Activated CD8-positive, alpha-beta memory T cell treated with anti-CD3 and anti-CD28 coated beads for 1 hour (primary cell): ENCODE data around the gene PIK3CB.
"Not testable (repeated sequence)": the region's sequence is repeated elsewhere in the genome, so short reads cannot be mapped to it uniquely, and the experiment has no call there.

Source experiments
- DNase-seq, 2 donors: peaks; one replicate each; pipeline ENCODE4 v3.0.0-alpha.2; 2020; ENCODE audit warnings: low read depth in 1 of 2; ENCODE audit errors: extremely low read depth in 1 of 2

PIK3CB gene

GRCh38 chr3:138629526-138629925 lies 205.2 kb downstream of the PIK3CB start:
- no peak for DNase-seq

- no peak for DNase-seq
Observed at GRCh38 chr3:138625707-138626365, 208.9 kb downstream of the PIK3CB start.

DNA sequence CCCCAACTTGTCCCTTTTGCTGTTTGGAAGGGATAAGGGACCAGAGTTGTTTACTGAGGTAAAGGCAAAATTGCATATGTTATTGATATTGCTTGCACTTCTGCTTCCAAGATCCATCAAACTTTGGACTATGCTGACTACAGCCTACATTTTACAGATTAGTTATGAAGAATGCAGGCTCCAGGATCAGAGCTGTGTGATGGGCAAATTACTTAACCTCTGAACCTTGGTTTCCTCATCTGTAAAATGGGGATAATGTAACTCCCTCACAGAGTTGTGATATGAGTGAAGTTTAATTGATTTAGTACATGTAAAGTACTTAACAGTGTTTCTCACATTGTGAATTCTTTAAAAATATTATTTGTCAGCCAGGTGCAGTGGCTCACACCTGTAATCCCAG lies 210.2 kb downstream of the PIK3CB start:
- no peak for DNase-seq

- no peak for DNase-seq
Observed at GRCh38 chr3:138620431-138620830, 214.3 kb downstream of the PIK3CB start.

DNA sequence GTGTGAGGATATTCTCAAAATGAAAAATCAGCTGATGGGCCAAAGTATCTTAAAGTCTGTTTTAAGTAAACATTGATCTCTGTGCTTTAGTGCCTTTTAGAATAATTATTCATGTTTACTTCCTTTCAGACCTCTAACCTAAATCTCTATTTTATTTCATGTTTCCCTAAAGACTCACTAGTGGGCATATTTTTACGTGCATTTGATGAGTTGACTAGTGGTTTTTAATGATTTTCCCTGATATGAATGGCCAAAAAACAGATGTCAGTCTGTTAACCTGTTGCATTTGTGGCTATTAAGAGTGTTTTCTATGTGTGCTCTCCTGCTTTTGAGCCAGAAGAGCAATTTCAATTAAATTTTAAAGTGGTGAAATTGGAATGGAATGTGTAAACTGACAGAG lies 219.3 kb downstream of the PIK3CB start:
- DNase-seq = no peak

- no peak for DNase-seq
Observed at GRCh38 chr3:138609898-138610266, 224.8 kb downstream of the PIK3CB start.

GRCh38 chr3:138608322-138609135 lies 226.2 kb downstream of the PIK3CB start, which contains the start of gene FAIM:
FAIM (plus strand) TSS chr3:138608771; CDS start chr3:138619727, 10,956 bp downstream.
- peak; percentile 28 to 43 for DNase-seq

GRCh38 chr3:138604106-138604595 lies 230.6 kb downstream of the PIK3CB start:
- DNase-seq = not testable (repeated sequence)
